Fibroblast of skin of left quadriceps (primary cell): Measurements from ENCODE around the gene ELK3.
A peak's percentile ranks its signal among the peaks of the same experiment; 100 is the strongest.

Experiments used
- DNase-seq, 2 experiments: peaks; one replicate each; pipeline ENCODE4 v3.0.0-alpha.2; 2013; ENCODE audit warnings: low read depth in 2 of 2

The ELK3 gene

DNA sequence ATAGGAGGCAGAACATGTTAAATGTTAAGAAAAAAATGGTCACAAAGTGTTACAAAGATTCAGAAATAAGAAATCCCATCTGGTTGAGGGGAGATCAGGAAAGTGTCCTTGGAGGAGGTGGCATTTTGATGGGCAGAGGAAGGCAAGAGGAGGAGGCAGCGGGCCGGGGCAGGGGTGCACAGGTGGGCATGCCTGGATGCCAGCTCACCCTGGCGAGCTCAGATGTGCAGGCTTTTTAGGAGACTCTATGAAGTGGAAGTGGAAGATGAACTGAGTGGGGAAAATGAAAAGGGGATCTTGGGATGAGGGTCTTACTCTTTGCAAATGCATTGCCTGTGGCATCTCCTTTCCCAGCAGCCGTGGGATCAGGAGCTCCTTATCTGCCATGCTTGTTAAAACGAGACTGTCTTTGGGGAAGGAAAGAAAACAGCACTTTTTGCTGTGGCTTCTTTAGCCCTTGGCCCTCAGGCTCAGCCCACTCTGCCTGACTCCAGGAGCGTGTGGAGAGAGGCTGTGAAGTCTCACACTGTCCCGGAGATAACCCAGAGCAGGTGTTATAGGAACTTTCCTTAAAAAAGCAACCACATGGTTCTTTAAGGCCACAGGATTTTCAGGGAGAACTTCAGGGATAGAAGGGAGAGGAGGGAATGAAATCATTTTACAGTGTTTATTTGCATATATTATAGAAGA, 62.6 kb downstream of the ELK3 start:
- DNase-seq, result no peak

DNA sequence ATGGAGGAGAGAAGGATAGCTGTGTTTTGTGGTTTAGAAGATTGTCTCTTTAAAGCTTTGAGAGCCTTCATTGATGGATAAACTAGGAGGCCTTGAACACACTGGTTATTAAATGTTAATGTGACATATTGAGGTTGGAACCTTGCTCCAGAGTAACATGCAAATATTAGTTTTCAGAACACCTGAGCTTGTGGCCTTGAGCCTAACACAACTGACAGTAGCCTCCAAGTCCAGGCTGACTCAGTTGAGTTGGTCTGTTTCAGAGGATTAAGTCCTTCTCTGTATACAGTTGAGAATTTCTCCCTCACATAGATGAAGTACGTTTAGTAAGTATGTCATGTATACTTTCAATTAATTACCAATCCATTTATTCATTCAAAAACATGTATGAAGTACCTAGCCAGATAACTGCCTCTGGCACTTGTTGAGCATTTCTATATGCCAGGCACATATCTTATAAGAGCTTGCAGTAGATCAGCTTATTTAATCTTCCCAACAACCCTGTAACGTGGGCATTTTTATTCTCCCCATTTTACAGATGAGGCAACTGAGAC, 63.5 kb downstream of the ELK3 start:
- DNase-seq, result no peak

DNA sequence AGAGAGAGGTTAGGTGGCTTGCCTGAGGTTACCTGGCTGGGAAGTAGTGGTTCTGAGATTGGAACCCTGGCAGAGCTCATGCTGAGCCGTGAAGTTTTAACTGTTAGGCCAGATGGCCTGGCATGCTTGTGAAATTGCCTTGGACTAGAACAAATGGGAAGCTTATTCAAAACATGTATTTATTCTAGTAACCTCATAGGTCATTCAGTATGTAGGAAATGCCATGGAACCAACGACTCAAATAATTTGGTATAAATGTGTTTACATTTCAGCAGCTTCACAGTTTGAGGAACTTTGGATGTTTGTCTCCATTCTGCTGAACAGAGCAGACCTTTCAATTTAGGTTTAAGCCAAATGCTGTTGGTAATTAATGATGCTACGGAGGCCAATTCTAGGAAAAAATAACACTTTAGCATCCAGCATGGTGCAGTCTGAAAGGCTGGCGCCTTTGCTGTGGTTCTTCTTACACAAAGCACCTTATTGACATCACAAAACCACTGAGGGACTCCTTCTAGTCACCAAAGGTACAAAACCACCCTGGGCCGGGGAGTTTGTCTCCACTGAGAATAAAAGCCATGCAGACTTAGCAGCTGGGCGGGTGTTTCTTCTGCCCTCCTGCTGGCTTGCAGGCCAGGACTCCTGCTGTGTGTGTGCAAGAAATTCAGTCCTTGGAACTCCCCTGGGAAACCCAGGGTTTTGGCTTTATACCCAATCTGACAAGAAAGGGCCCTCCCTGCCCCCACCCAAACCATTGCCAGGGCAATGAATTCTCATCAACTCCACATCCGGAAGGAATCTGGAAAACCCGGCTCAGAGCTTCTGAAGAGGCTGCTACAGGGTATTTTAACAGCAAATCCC, 64.2 kb downstream of the ELK3 start:
- DNase-seq, result peak in 1 of 2 experiments; percentile 52

DNA sequence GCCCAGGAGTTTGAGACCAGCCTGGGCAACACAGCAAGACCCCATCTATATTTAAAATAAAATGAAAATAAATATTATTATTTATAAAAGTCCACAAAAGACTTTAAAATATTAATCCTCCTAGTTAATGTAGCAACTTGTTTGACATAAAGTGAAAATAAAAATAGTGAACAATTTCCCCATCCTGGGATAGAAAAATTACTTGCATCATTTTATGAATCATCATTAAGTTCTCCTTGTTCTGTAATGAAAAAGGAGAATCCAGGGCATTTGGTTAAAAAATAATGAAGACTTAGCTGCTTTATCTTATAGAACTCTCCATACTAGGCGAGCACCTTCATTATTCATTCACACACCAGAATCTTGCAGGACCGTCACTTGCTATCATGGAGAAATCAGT, 66.1 kb downstream of the ELK3 start:
- no peak for DNase-seq

DNA sequence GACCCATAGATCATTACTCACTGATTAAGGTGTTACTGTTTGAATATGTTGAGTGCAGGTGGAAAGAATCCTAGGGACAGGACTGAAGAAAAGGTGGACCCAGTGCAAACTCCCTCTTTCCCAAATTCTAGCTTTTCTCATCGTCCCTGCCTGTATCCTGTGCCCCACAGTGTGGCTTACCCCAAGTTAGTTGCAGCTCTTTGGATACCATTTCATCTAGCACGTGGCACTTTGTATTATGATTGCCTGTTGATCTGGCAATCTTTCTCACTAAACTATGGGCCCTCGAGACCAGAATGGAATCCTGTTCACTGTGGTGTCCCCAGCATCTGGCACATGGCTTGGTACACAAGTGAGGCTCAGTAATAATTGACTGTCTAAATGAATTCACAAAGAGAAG, 66.5 kb downstream of the ELK3 start:
- no peak for DNase-seq

DNA sequence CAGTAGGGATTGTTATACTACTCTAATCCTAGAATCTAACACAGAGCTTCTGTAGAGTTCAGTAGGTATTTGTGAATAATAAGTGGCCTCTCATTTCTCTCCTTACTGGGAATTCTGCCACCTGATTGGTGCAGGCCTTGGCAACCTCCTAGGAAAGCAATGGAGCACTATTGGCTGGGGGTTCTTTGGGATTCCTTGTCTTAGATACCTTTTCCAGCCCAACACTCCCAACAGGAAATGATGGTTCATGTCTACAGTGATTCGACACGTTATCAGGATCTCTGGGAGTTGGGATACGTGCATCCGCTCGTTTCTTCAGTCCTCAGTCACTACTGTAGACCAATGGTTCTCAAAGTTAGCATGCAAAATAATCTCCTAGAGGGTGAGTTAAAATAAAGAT, 67.4 kb downstream of the ELK3 start:
- no peak for DNase-seq

DNA sequence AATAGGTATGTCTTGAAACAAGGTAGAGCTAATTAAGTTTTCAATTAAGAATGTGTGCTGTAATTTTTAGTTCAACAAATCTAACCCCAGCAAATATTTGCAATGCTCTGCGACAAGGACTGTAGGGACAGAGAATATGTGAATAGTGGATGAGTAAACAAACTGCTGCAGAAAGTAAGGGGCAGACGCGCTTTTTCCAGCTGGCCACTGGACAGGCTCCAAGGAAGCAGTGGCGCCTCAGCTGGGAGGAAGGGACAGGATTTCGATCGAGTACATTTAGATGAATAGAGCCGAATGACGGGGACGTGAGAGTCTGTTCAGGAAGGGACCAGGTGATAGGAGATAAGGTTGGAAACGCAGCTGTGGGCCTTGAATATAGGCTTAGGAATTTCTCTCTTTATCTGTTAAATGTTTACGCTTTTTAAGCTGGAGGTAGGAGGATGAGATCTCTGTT, 69.3 kb downstream of the ELK3 start:
- DNase-seq, result no peak

DNA sequence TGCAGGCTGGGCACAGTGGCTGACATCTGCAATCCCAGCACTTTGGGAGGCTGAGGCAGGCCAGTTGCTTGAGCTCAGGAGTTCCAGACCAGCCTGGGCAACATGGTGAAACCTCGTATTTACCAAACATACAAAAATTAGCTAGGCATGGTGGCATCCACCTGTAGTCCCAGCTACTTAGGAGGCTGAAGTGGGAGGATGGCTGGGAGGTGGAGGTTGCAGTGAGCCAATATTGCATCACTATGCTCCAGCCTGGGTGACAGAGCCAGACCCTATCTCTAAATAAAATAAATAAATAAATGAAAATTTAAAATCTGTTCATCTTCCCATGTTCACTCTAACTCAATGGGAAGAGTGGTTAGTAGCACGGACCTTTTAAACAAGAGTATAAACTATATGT, 71.2 kb downstream of the ELK3 start:
- no peak for DNase-seq

DNA sequence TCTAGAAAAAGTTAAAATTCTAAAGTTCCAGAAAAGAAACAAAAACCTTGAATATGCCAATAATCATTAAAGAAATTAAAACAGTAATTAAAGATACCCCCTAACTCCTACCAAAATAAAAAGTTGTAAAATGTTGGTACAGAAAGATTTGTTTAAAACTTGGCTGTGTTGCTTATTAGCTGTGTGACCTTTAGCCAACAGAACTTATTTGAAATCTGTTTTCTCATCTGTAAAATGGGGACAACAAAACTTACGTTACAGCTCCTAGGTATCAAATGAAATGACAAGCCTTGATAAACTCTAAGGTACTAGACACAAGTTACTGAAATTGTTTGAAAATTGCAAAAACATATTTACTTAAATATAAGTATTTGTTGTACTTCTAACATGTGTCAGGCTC, 71.7 kb downstream of the ELK3 start:
- no peak for DNase-seq

DNA sequence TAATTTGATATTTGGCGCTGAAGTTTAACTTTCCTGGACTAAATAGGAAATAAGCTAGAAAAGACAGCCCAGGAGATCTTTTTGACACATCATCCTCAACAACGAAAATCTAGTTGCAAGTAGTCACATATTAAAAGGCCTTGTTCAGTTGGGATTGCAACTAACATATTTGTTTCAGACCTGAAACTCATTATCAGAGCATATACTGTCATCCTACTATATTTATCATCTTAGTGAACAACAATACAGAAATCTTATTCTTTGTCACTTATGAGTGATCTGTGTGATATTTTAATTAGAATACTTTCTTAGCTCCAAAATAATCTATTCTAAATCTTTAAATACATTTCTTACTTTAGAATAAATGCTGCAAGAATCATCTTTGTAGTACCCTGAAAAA, 72.1 kb downstream of the ELK3 start:
- DNase-seq, result no peak

DNA sequence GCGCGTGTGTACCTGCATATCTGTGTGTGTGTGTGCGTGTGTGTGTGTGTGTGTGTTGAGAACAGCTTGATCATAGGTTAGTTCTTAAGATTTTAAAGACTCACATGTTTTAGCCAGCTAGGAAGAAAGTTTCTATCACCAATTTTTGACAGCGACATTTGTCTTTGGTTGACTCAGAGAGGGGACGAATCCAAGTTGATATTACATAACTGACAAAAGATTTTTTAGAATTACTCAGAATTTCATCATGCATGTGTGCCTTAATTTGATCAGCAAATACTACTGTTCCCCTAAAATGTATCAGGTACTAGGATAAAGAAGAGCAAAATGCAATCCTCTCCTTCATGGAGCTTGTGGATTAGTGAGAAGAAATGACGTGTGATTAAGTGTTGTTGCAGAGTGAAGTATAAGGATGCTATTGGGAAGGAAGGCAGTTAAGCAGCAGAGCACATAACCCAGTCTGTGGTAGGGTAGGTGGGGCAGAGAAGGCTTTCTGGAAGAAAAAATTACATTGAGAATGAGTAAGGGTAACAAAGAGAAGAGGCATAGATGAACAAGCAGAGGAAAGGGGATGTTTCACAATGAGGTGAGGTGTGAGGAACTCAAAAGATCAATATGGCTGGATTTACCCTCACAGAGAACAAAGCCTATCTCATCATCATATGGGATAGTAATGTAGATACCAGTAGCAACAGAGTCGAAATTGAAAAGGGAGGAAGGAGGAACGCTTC, 77.5 kb downstream of the ELK3 start:
- DNase-seq, result no peak

DNA sequence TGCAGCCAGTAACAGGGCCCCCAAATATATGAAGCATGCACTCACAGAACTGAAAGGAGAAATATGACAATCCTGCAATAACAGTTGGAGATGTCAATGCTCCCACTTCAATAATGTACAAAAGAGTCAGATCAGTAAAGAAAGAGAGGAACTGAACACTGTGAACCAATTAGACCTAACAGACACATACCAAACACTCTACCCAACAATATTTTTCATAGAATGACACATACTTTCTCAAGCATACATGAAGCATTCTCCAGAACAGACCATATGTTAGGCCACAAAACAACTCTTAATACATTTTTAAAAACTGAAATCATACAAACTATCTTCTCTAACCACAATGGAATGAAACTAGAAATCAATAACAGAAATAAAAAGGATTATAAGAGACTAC, 80.2 kb downstream of the ELK3 start:
- DNase-seq, result peak; percentile 72 to 79

DNA sequence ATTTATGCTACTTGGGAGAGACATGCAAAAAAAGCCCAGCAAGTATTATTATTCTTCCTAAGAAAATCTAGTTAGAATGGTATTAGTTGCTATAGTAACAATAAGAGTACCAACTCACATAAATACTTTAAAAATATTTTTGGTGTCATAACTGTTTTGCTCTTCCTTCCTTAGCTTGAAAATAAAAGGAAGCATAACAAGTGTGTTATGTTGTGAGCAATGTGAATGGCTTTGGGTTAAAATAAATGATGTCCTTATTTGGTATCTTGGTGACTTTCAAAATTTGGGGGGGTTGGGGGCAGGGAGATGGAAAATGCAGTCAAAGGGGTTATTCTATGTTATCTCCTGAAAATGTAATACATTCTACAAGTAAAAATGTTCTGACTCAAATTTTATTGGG, 91.0 kb downstream of the ELK3 start:
- no peak for DNase-seq

DNA sequence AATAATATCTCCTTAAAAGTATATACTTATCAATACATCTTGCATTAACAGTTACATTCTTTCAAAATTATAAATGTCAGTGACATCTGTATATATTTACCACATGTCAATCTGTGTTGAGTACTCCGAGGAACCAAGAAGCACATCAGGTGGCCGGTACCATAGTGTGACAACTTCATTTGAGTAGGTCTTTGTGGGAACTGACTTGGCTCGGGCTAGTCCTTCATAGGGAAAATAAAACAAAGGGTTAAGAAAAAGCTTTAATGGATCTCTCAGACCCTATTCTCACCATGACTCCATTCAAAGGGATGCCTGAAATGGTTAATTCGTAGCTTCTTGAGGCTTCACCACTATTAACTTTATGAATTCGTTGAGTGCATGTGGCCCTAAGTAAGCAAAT, 94.9 kb downstream of the ELK3 start:
- no peak for DNase-seq

DNA sequence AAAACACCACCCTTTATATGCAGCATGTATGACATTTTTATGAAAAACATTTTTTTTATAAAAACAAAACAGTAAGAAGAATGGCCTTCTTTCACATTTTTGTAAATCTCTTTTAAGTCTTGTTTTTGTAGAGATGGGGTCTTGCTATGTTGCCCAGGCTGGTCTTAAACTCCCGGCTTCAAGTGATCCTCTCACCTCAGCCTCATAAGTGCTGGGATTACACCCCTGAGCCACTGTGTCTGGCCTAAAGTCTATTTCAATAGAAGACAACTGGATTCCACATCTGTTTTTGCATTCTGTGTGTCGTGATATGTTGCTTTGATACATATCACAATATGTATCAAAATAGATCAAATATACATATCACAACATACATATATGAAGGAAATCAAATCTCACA, 98.9 kb downstream of the ELK3 start:
- DNase-seq, result no peak

DNA sequence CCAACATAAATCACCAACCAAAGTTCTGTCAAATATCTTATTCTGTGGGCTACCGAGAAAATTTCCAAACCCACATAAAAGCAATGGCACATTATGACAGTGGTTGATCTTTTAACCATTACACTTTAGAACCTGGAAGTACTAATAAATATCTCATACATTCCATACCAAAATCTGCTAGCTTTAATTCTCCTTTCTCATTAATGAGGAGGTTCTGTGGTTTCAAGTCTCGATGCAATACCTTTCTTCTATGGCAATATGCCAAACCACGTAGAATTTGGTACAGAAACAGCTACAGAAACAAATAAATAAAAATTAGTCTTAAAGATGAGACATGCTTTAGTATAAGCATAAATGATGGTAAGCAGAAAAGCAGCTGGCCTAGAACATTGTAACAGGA, 100.7 kb downstream of the ELK3 start:
- peak; percentile 58 to 65 for DNase-seq

DNA sequence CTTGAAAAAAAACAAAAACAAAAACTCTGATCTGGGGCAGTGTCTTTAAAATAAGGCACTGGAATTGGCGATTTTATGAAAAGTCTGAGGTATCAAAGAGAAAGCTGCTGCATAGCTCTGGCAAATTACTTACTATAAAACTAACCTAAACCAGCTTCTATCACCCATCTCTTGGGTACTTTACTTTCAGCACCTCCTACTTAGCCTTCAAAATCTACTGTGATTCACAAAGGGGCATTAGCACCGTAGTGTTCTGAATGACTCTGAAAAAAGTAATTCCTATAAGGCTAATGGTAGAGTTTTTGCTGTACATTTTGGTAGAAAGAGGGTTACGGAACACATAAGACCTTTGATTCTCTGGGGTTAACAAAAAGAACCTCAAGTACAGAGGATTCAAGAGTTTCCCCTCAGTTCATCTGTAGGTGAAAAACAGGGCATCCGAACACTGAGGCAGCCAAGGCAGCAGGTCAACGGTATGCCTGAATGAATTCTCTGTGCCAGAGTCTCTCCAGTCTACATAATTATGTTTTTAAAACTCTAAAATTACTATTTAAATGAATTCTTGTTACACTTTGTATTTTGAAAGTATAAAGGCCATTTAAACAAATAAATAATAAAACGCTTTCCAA, 101.5 kb downstream of the ELK3 start:
- DNase-seq, result no peak

DNA sequence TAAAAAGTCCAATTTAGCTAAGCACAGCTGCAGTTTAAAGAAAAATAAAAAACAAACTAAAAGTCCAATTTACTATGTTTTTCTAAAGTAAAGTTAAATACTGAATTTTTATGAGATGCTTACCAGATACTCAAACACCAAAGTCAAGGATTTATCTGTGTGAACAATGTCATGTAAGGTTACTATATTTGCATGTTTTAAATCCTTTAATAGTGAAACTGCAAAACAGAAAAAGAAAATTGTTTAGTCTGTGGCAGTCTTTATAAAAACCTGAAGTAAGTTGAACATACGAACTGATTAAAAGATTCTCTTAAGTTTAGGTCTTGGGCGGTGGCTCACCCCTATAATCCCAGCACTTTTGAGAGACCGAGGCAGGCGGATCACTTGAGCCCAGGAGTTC, 103.3 kb downstream of the ELK3 start:
- no peak for DNase-seq

DNA sequence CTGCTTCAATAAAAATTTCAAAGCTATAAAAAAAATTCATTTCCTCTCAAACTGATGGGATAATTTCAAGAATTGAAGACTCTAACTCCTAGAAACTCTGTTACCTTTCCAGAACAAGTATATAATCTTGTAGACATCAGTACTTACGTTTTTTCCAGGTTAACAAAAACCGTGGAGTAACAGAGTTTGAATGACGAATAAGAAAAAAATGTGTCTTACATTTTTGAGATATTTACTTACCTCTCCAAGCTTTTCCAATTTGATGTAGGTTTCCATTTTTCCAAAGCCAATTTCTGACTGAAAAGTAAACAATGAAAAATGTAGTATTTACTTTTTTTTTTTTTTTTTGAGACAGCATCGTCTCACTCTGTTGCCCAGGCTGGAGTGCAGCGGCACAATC, 105.9 kb downstream of the ELK3 start:
- DNase-seq, result no peak

DNA sequence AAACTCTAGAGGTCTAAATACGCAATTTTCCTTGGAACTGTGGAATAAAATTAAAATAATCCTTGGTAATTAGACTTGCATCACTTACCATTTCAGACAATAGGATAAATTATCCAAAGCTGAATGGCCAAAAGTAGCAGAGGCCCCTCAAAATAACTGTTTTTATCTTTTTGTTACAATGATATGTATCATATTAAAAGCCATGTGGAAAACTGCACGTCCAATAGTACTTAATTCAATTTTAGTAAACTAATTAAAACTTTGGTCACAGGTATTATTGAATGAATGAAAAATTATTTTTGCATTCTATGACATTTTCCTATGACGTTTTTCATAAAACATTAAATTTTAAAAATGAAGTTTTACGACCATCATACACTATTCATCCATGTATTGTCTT, 107.6 kb downstream of the ELK3 start:
- no peak for DNase-seq

DNA sequence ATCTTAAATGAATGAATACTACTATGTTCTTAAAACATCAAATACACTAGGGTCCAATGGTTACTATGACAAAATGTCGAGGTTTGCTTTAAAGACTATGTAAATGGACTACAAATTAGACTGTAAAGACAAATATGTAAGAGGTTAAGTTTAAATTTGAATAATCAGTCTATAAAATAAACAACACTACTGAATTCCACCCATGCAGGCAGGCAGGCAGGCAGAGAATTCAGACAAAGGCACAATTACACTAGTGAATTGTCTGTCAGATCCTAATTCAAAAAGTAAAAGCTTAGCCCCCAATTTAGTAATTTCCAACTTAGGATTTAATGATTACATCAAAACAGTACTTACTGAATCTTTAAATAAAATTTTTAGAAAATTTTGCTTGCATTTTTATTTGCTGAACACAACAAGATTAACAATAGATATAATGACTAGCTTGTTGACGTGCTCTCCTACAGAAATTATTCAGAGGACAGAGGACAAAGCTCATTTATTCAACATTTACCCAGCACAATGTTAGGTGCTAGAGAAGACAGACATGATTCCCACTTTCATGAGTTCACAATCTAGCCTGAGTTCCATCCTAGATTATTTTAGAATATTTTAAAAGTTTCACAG, 108.6 kb downstream of the ELK3 start:
- no peak for DNase-seq
